Measurements from ENCODE around the gene OIP5.

- TF ChIP-seq CTCF (IDR thresholded peaks at IDR 0.05; ENCODE audit: poor library complexity) (no peak), EZH2 (IDR thresholded peaks at IDR 0.05; ENCODE audit: borderline replicate concordance) (no peak), EZH2phosphoT487 (IDR thresholded peaks at IDR 0.05; ENCODE audit: low read depth, severe bottlenecking, unreplicated experiment) (no peak)
These were observed 47.8 kb downstream of the OIP5 start for GRCh38 chr15:41284427-41285177.
